ENCODE measurements around the gene EVX1. TPM values are rescaled to one million over a fixed set of nuclear protein-coding genes. Genes with fewer than 3 reads are reported as not detected.

Gene EVX1
- total RNA-seq, 2 donors from 2014 or later, result not detected

DNA sequence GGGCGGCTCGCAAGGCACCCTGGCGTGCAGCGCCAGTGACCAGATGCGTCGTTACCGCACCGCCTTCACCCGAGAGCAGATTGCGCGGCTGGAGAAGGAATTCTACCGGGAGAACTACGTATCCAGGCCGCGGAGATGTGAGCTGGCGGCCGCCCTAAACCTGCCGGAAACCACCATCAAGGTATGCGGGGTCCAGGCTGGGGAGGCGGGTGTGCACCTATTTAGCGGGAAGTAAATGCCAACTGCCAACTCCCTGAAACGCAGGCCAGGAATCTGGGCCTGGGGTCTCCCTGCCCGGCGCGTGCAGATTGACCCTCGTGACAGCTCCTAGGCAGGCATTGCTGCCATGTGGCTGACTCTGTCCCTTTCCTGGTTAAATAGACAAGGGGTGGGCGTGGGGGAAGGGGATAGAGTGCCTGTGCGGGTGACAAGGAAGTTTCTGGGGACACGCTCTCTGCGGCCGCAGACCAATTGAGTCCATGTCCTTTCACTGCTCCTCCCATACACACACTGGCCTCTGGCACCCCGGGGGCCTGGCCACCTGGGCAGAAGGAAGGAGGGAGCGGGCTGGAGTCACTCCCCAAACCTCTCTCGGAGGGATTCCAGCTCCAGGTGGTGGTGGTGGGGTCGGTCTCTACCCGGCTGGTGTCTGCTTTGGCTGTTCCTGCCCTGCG lies 2.7 kb downstream of the EVX1 start:
- TF ChIP-seq, protein P1, sequence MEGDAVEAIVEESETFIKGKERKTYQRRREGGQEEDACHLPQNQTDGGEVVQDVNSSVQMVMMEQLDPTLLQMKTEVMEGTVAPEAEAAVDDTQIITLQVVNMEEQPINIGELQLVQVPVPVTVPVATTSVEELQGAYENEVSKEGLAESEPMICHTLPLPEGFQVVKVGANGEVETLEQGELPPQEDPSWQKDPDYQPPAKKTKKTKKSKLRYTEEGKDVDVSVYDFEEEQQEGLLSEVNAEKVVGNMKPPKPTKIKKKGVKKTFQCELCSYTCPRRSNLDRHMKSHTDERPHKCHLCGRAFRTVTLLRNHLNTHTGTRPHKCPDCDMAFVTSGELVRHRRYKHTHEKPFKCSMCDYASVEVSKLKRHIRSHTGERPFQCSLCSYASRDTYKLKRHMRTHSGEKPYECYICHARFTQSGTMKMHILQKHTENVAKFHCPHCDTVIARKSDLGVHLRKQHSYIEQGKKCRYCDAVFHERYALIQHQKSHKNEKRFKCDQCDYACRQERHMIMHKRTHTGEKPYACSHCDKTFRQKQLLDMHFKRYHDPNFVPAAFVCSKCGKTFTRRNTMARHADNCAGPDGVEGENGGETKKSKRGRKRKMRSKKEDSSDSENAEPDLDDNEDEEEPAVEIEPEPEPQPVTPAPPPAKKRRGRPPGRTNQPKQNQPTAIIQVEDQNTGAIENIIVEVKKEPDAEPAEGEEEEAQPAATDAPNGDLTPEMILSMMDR (IDR thresholded peaks at IDR 0.05), result no peak

DNA sequence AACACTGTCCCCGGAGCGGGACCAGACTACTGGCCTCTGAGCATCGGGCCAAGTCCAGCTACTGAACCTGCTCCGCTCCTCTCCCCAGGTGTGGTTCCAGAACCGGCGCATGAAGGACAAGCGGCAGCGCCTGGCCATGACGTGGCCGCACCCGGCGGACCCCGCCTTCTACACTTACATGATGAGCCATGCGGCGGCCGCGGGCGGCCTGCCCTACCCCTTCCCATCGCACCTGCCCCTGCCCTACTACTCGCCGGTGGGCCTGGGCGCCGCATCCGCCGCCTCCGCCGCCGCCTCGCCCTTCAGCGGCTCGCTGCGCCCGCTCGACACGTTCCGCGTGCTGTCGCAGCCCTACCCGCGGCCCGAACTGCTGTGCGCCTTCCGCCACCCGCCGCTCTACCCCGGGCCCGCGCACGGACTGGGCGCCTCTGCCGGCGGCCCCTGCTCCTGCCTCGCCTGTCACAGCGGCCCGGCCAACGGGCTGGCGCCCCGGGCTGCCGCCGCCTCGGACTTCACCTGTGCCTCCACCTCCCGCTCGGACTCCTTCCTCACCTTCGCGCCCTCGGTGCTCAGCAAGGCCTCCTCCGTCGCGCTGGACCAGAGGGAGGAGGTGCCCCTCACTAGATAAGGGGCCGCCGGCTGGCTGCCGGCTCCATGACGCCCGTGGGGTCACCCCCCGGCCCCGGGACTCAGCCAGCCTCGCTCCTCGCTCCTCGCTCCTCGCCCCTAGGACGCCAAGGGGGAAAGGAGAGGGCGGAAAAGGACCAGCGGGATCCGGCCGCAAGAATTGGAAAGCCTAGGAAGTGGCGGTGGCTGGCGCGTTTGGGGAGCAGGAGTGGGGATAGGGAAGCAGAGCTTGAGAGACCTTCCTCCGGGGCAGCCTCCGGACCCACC lies 3.4 kb downstream of the EVX1 start:
- H3K27me3 ChIP-seq, result peaks cover 69 to 89% of the 10 kb centered on the region in 2 donors
- TF ChIP-seq, protein P1 (IDR thresholded peaks at IDR 0.05), result no peak
- H3K36me3 ChIP-seq, result no peaks in the 10 kb centered on the region
- no peak for DNase-seq (ENCODE audit: low spot score)
- H3K4me3 ChIP-seq, result peak overlapping the region in 1 of 2 donors; percentile 29
- H3K9me3 ChIP-seq, result no peaks in the 10 kb centered on the region
- H3K27ac ChIP-seq, result no peak overlapping the region
- peaks cover 0 to 40% of the 10 kb centered on the region in 2 donors for H3K4me1 ChIP-seq

More for the DNA sequence above, 2.7 kb downstream of the EVX1 start:
- Histone ChIP-seq H3K4me3 (peak overlapping the region in 1 of 2 donors; percentile 29), H3K27ac (no peak overlapping the region), H3K9me3 (no peaks in the 10 kb centered on the region), H3K27me3 (peaks cover 67 to 89% of the 10 kb centered on the region in 2 donors), H3K4me1 (peaks cover 0 to 39% of the 10 kb centered on the region in 2 donors), H3K36me3 (no peaks in the 10 kb centered on the region)
- DNase-seq (ENCODE audit: low spot score), result no peak

DNA sequence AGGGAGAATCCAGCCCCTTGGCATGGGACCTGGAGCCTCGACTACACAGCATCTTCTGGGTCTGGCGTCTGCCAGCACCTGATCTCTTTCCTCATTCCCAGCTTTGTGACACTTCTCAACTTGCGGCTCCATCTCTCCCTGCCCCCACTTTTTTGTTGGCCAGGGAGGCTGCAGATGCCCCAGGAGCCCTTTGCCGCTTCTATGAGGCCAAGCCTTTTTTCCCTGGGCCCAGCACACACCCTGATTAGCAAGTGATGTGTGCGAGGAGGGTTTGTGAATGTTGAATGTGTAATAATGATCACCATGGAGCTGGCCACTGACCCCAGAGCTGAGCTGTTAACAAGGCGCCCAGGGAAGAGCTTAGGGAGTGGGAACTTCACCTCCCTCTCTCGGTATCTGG lies 4.4 kb downstream of the EVX1 start:
- H3K27ac ChIP-seq, result no peak overlapping the region
- H3K27me3 ChIP-seq, result peaks cover 64 to 89% of the 10 kb centered on the region in 2 donors
- no peaks in the 10 kb centered on the region for H3K9me3 ChIP-seq
- H3K4me3 ChIP-seq, result no peak overlapping the region
- TF ChIP-seq, protein P1 (IDR thresholded peaks at IDR 0.05), result no peak
- H3K36me3 ChIP-seq, result no peaks in the 10 kb centered on the region
- DNase-seq (ENCODE audit: low spot score), result no peak
- peaks cover 0 to 49% of the 10 kb centered on the region in 2 donors for H3K4me1 ChIP-seq

DNA sequence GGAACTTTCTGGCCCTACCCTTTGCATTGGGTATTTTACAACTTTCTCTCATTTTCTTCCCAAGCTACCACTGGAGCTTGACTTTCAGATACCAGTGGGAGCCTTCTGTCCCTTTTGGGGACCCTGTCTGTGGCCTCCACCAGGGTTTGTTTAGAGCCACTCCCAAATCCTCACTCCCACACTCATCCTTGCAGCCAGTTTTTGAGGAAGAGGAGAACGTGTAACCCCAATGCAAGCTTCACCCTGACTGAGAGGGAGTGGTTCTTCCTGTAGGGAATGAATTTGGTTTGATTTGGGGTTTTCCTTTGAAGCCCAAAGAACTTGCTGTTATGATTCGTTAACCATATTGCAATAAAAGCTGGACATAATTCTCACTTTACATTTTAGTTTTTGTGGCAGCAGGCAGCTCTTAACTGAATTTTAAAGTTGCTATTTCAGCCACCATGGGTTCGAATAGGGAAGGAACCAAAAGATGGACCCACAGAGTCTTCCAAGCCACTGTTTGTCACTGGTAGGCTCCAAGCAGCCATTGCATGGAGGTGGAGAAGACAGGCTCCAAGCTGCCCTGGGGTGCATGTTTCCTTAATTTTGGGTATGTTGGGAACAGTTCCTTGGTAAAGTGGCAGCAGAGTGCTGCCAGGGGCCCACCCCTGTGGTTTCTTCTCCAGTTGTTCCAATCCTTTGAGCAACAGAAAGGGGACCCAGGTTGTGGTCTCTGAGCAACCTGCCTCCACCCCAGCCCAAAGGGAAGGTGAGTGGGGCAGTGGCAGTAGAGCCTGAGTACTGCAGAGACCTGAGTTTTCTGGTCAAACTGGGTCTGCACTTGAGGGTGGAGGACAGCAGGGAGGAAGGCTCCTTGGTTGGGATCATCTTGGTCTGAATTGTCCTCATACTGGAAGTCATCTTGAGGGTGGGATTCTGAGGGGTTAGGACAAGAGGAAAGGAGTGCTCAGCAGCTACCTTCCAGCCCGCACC lies 5.1 kb downstream of the EVX1 start:
- TF ChIP-seq, protein P1 (IDR thresholded peaks at IDR 0.05), result no peak
- Histone ChIP-seq H3K36me3 (no peaks in the 10 kb centered on the region), H3K4me3 (no peak overlapping the region), H3K4me1 (peaks cover 0 to 48% of the 10 kb centered on the region in 2 donors), H3K9me3 (no peaks in the 10 kb centered on the region), H3K27ac (no peak overlapping the region), H3K27me3 (peaks cover 62 to 83% of the 10 kb centered on the region in 2 donors)
- DNase-seq (ENCODE audit: low spot score), result no peak

DNA sequence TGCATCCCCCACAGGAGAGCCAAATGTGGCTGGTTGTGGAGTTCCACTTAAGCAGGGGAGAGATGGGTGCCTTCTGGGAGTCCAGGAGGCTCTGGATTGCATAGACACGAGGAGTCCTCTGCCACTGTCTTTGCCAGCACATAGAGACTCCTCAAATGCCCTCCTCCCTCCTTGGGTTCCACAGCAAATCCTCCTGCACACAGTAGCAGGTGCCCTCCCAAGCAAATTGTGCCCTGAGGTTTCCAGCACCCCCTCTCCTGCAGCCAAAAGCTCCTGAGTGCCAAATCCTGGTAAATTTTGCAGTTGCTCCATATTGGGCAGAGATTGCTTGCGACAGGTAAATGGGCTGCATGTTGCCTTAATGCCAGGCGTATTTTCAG lies 5.8 kb downstream of the EVX1 start:
- Histone ChIP-seq H3K4me3 (no peak overlapping the region), H3K27me3 (peaks cover 56 to 76% of the 10 kb centered on the region in 2 donors), H3K27ac (no peak overlapping the region), H3K9me3 (no peaks in the 10 kb centered on the region), H3K36me3 (no peaks in the 10 kb centered on the region), H3K4me1 (peaks cover 0 to 41% of the 10 kb centered on the region in 2 donors)
- no peak for DNase-seq (ENCODE audit: low spot score)
- TF ChIP-seq, protein P1 (IDR thresholded peaks at IDR 0.05), result no peak

All from right atrium auricular region (tissue), 2 donors.